DOHH2 (cell line): ENCODE measurements around the gene CFAP73.

Experiments used
- EZH2phosphoT487 ChIP-seq: fragments of 200-600 bp; sonication (generic); IDR thresholded peaks from 2 replicates; pipeline ENCODE4 v1.6.1; 2017; ENCODE audit warnings: borderline replicate concordance, mild to moderate bottlenecking, antibody characterized with exemption, low read length, moderate library complexity, mixed read lengths
- TF ChIP-seq, protein P1 (sequence below): fragments of 200-600 bp; sonication (generic); IDR thresholded peaks from one replicate; pipeline ENCODE4 v1.5.1; 2014; ENCODE audit warnings: antibody characterized with exemption, mild to moderate bottlenecking, low read depth, low read length; ENCODE audit not compliant: poor library complexity, severe bottlenecking

DNA sequence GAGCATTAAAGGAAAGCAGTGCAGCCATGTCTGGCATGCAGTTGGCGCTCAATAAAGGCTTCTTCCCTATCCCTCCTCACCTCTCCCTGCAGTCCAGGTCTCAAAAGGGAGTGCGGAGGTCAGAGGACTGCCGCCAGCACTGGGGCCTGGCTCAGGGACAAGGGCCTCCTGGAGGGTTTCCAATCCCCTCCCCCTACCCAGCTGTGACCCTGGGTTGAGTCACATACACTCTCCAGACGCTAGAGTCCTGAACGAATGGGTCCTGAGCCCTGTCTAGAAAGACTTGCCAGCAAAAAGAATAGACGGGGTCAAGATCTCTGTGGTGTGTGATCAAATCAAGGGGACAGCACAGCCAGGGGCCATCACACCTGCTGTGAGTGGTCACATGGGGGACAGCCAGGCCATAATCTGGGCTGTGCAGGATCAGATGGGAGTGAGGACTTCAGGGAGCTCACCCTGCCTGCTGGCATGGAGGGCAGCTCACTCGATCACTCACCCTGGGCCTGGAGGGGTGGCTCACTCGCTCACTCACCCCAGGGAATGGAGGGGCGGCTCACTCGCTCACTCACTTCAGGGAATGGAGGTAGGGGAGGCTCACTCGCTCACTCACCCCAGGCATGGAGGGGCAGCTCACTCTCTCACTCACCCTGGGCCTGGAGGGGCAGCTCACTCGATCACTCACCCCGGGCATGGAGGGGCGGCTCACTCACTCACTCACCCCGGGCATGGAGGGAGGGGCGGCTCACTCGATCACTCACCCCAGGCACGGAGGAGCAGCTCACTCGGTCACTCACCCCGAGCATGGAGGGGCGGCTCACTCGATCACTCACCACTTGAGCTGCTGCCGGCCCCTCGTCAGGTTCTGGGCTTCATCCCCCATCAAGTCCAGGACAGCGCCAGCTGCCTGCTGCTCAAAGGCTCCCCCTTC, 12.8 kb downstream of the CFAP73 start:
- TF ChIP-seq, protein P1, sequence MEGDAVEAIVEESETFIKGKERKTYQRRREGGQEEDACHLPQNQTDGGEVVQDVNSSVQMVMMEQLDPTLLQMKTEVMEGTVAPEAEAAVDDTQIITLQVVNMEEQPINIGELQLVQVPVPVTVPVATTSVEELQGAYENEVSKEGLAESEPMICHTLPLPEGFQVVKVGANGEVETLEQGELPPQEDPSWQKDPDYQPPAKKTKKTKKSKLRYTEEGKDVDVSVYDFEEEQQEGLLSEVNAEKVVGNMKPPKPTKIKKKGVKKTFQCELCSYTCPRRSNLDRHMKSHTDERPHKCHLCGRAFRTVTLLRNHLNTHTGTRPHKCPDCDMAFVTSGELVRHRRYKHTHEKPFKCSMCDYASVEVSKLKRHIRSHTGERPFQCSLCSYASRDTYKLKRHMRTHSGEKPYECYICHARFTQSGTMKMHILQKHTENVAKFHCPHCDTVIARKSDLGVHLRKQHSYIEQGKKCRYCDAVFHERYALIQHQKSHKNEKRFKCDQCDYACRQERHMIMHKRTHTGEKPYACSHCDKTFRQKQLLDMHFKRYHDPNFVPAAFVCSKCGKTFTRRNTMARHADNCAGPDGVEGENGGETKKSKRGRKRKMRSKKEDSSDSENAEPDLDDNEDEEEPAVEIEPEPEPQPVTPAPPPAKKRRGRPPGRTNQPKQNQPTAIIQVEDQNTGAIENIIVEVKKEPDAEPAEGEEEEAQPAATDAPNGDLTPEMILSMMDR = no peak
- TF ChIP-seq EZH2phosphoT487 = no peak
